GM18907 (cell line): Measurements from ENCODE around the gene AVPI1.
"Not testable (repeated sequence)": the region's sequence is repeated elsewhere in the genome, so short reads cannot be mapped to it uniquely, and the experiment has no call there.

ENCODE experiments used
- ATAC-seq: cut with Tn5 transposase; IDR thresholded peaks from one replicate; pipeline ENCODE4 v1.9.1; 2021; ENCODE audit warnings: mild to moderate bottlenecking, moderate library complexity; ENCODE audit not compliant: unreplicated experiment

AVPI1 gene

GRCh38 chr10:97713339-97713825 is 26.3 kb upstream of the AVPI1 start, which contains the start of gene MARVELD1:
Gene MARVELD1 (plus strand): TSS chr10:97713730. CDS start chr10:97713877, 147 bp downstream.
- no peak for ATAC-seq

DNA sequence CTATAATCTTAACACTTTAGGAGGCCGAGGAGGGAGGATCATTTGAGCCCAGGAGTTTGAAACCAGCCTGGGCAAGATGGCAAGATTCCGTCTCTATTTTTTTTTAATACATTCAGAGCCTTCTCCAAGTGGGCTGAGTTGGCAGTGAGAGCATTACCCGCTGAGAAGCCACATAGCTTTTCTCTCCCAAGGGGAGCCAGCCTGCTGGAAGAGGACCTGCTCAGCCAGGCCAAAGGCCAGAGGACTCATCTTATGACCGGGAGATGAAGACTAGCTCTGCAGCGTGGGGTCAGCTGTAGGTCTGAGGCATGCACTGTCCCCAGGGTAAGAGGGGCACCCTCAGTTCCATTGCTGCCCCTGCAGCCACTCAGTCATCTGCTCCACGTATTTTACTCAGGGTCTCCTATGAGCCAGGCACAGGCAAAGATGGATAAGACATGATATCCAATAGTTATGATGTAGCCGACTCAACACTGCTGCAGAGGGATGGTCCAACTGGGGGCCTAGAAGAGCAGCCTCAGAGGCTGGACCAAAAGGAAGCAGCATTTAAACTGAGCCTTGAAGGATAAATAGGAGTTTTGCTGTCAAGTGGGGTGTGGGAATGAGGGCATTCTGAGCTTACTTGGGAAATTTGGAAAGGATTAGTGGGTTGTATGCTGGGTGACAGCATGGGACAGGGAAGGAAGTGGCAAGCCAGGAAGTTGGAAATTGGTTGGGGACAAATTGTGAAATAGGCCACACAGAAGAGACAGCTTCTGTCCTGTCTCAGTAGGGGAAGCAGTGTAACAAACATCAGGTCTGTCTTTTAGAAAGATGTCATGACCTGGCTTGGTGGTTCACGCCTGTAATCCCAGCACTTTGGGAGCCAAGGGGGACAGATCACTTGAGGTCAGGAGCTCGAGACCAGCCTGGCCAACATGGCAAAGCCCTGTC is 24.9 kb upstream of the AVPI1 start:
- no peak for ATAC-seq

DNA sequence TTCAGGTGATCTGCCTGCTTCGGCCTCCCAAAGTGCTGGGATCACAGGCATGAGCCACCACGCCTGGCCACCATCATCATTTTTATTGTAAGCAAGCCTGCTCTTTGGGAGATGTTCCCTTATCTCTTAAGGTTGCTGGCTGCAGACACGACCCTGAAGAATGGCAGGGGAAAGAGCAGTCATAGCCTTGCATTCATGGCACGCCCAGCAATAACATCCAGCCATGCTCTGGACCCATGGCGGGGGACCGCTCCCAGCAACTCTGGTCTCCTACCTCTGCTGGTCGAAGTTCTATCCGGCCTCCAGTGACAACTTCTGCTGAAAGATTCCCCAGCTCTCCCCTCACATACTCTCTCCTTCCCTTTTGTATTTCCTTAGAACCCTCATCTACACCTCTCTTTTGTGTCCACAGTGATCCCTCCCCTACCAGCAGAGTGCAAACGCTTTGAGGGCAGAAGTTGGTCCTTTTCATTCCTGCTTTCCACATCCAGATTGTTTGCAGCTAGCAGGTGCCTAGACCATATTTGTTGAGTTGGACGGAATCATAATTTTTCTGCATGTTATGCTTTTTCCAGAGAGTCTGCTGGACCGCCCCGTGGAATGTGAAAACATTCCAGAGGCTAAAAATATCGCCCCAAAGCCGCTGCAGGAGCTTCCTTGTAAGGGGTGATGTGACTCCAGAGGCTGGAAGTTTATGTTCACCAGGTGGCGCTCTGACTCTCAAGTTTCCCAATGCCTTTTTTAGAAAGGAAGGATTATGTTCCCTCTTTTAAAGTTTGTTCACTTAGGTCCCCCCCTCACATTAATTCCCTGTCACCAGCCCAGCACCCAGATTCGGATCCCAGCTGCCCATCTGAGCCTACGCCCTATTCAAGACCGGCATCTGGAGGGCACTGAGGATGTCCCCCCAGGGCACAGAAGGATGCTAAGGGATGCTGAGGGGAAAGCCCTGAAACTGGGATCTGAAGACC is 22.2 kb upstream of the AVPI1 start:
- ATAC-seq, result no peak

GRCh38 chr10:97708167-97708566 is 21.1 kb upstream of the AVPI1 start:
- no peak for ATAC-seq

DNA sequence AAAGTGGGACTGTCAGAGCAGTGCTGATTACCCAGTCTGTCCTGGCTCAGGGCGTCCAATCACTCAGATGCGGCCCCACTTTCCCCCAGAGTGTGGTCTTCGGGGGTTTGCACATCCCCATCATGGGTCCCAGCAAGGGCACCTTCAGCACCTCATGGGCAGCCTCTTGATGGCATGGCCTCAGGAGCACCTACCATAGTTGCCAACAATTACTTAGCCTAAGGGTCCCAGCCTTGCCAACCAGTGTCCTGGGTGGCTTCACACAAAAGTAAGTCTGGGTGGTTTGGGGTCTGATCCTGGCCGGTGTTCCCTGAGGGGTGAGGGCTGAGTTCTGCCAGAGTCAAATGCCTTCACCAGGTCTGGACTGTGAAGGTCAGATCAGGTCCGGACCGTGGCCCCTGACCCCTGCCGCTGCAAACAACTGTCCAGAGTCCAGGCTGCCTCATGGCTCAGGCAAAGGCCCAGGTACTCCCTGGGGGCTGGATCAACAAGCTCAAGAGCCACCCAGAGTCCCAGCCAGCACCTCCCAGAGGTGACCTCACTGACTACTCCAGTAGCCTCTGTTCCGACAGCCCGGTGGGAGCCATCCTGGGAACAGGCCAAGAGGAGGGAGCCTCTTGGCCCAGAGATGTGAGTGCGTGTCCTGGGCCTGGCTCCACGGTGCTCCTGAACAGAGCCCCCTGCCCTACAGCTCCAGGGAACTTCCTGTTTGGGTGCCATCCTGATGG is 20.3 kb upstream of the AVPI1 start:
- no peak for ATAC-seq

DNA sequence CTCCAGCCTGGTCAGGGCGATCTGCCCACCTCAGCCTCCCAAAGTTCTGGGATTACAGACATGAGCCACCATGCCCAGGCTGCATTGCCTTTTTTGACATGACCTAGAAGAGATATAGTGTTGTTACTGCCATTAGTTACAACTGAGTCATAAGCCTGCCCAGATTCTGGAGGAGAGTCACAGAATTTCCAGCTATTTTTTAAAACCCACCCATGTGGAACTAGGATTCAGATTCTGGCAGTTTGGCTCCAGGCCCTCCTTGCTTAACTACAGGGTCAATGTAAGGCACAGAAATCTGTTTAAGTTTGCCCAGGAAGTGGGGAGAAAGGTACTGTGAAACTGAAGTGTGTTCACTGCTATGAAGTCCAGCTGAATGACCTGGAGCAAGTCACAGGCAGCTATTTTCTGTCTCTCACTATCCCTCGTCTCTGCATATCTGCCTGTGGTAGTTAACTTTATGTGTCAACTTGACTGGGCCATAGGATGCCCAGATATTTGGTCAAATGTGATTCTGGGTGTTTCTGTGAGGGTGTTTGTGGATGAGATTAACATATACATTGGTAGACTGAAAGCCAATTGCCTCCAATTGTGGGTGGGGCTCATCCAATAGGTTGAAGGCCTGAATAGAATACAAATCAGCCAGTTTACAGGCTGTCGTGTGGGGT is 18.1 kb upstream of the AVPI1 start:
- ATAC-seq, result no peak

DNA sequence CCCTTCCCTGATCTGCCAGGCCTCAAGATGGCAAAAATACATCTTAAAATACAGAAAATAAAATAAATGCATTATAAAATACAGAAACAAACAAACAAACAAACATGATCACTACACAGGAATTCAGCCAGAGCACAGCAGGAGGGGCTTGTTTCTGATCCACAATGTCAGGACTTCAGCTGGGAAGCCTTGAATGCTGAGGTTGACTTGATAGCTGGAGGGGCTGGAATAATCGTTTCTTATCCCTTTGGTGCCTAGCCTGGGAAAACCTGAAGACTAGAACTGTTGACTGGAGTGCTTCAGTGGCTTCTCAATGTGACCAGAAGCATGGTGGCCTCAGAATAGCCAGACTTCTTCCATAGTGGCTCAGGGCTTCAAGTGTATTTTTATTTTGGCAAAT is 17.3 kb upstream of the AVPI1 start:
- ATAC-seq, result no peak

- ATAC-seq, result no peak
These were observed 16.5 kb upstream of the AVPI1 start for GRCh38 chr10:97703398-97704067.

GRCh38 chr10:97701438-97702069 is 14.5 kb upstream of the AVPI1 start:
- peak; percentile 65 for ATAC-seq

DNA sequence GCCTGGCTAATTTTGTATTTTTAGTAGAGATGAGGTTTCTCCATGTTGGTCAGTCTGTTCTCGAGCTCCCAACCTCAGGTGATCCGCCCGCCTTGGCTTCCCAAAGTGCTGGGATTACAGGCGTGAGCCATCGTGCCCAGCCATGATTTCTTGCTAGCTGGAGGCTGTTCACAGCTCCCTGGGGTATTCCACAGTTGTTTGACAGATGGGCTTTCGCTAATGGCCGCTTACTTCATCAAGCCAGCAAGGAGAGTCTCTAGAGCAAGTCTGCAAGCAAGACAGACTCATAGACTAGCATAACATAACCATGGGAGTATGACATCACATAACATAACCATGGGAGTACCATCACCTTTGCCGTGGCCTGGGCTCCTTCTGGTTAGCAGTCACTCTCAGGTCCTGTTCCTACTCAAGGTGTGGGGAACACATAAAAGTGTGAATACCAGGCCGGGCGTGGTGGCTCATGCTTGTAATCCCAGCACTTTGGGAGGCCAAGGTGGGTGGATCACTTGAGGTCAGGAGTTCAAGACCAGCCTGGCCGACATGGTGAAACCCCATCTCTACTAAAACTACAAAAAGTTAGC is 11.1 kb upstream of the AVPI1 start:
- ATAC-seq, result not testable (repeated sequence)

DNA sequence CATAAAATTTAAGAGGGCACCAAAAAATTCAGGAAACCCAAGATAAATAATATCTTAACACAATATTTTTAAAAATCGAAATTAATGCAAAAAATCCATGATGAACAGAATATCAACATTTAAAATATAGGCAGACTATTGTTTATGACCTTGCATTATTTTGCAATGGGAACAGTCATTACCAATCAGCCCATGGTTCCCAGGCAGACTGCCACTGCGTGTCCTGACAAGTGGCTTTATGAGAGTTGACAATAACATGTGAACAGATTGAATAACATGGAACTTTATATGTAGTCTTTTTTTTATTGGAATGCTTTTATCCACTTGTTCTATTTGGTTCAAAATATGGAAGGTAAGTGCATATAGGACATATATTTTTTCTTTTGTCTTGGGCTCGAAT is 3.1 kb upstream of the AVPI1 start:
- no peak for ATAC-seq

GRCh38 chr10:97689559-97690020 is 2.5 kb upstream of the AVPI1 start:
- no peak for ATAC-seq

- ATAC-seq, result no peak
These were observed 1.0 kb upstream of the AVPI1 start for GRCh38 chr10:97687785-97688781.

DNA sequence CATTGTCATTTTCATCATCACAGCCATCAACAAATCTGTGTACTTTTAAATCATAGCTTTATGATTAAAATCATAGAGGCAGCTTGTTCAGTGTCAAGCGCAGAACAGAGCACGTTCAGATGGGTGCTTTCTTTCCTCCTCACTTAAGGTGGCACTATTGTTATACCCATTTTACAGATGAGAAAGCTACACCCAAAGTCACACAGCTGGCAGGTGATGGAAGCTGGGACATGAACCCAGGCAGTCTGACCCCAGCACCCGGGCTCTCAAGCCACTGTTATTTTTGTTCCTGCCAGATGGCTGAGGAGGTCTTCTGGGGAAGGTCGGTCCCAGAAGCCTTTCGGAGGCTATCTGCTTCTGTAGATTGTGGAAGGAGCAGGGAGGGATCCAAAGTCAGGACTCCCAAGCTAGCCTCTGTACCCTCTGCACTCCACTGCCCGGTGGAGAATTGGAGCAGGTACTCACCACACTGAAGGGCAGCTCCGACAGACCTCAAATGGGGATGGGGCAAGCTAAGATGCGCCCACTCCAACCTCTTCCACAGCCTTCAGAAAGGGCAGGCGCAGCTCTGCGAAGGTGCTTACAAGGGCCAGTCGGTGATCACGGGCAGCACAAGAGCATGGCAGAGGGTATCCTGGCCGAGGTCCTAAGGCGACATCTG is 610 bp downstream of the AVPI1 start:
- no peak for ATAC-seq

GRCh38 chr10:97685395-97685958 is 1.6 kb downstream of the AVPI1 start:
- ATAC-seq, result no peak

DNA sequence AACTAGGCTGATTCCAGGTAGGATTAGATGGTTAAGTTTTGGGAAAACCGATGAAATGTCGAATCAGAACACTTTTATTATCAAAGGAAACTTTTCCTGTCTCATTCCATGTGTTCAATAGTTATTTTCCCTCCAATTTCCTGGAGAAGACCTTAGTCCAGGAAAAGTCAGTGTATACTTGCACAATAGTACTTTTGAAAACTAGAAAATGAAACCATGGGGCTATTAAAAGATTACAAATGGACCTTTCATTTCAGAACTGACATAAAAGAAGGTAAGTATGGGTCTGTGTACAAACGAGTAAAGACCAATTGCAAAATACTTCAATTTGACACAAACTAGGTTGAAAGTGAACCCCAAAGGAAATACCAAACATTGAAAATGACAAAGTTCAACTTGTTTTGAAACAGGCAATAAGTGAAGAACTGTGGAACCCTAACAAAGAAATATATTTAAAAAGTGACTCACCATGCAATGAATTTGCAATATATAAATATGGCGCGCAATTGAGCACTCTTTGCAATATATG is 2.1 kb downstream of the AVPI1 start:
- no peak for ATAC-seq
